Measurements from ENCODE around the gene CDH3. TPM values are rescaled to one million over a fixed set of nuclear protein-coding genes. Genes with fewer than 3 reads are reported as not detected.
A peak's percentile ranks its signal among the peaks of the same experiment; 100 is the strongest.

The CDH3 gene
- total RNA-seq, 2 experiments from 2014 or later = 0.28 to 0.51 TPM

- Mint-ChIP-seq H3K4me1 (no peaks in the 10 kb centered on the region), H3K9me3 (peaks cover 2% of the 10 kb centered on the region), H3K27ac (no peak overlapping the region), H3K4me3 (no peak overlapping the region), H3K27me3 (no peaks in the 10 kb centered on the region), H3K36me3 (peaks cover 2% of the 10 kb centered on the region)
- no peak for DNase-seq
- no peak for ATAC-seq (ENCODE audit: low read depth)
- POLR2A ChIA-PET = no interaction called here
These were observed 77.3 kb downstream of the CDH3 start for GRCh38 chr16:68722119-68723024.

- Mint-ChIP-seq H3K27me3 (no peaks in the 10 kb centered on the region), H3K27ac (no peak overlapping the region), H3K4me3 (no peak overlapping the region), H3K9me3 (no peaks in the 10 kb centered on the region), H3K36me3 (no peaks in the 10 kb centered on the region), H3K4me1 (no peaks in the 10 kb centered on the region)
- POLR2A ChIA-PET = no interaction called here
- no peak for DNase-seq
- no peak for ATAC-seq (ENCODE audit: low read depth)
These were observed 79.7 kb downstream of the CDH3 start for GRCh38 chr16:68724797-68725196.

- H3K4me1 Mint-ChIP-seq = no peaks in the 10 kb centered on the region
These were observed 83.4 kb downstream of the CDH3 start for GRCh38 chr16:68728523-68728922.

DNA sequence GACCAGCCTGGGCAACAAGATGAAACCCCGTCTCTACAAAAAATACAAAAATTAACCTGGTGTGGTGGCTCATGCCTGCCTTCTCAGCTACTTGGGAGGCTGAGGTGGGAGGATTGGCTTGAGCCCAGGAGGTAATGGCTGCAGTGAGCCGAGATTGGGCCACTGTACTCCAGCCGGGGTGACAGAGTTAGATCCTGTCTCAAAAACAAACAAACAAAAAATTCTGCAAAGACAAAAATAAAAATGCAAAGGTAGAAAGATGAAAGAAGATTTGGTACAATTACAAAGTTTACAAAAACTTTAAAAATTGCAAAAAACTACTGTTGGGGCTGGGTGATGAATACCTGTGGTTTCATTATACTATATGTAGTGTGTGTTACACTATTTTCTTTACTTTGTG lies 86.5 kb downstream of the CDH3 start:
- no peaks in the 10 kb centered on the region for H3K36me3 Mint-ChIP-seq
- POLR2A ChIA-PET = no interaction called here
- no peak overlapping the region for H3K27ac Mint-ChIP-seq
- H3K27me3 Mint-ChIP-seq = peaks cover 21% of the 10 kb centered on the region
- no peaks in the 10 kb centered on the region for H3K9me3 Mint-ChIP-seq
- H3K4me3 Mint-ChIP-seq = no peak overlapping the region
- DNase-seq = no peak
- ATAC-seq (ENCODE audit: low read depth) = no peak
- H3K4me1 Mint-ChIP-seq = peaks cover under 1% of the 10 kb centered on the region

More at GRCh38 chr16:68728523-68728922, 83.4 kb downstream of the CDH3 start:
- no peaks in the 10 kb centered on the region for H3K9me3 Mint-ChIP-seq
- no peak for ATAC-seq (ENCODE audit: low read depth)
- no peak overlapping the region for H3K27ac Mint-ChIP-seq
- no peak overlapping the region for H3K4me3 Mint-ChIP-seq
- peaks cover 4% of the 10 kb centered on the region for H3K27me3 Mint-ChIP-seq
- POLR2A ChIA-PET = no interaction called here
- no peak for DNase-seq
- H3K36me3 Mint-ChIP-seq = no peaks in the 10 kb centered on the region

GRCh38 chr16:68732042-68732680 lies 87.1 kb downstream of the CDH3 start:
- Mint-ChIP-seq H3K4me3 (no peak overlapping the region), H3K36me3 (peaks cover 2% of the 10 kb centered on the region), H3K27ac (no peak overlapping the region), H3K27me3 (peaks cover 25% of the 10 kb centered on the region), H3K4me1 (peaks cover 2% of the 10 kb centered on the region), H3K9me3 (no peaks in the 10 kb centered on the region)
- ATAC-seq (ENCODE audit: low read depth) = no peak
- DNase-seq = no peak
- POLR2A ChIA-PET = no interaction called here

DNA sequence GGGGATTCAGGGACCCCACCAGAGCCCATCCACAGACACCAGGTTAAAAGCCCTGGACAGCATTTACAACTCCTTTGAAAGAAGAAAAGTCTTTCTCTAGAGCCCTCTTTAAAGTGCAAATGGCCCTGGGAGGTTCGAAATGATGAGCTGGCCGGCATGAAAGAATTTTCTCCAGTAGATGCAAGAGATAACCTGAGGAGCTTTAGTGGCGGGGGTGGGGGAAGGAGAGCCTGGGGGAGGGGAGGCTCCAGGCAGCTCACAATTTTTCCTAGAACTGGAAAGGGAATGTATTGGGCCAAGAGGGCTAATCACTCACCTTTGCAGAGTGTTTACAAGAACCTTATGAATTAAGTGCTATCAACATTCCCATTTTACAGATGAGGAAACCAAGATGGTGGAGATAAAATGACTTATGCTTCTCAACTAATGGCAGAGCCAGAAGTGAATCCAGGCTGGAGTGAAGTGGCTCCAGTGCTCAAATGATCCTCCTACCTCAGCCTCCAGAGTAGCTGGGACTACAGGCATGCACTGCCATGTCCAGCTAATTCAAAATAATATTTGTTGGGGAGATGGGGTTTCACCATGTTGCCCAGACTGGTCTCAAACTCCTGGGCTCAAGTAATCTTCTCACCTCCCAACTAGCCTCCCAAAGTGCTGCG lies 87.8 kb downstream of the CDH3 start:
- POLR2A ChIA-PET = no interaction called here
- no peak for DNase-seq
- H3K4me3 Mint-ChIP-seq = no peak overlapping the region
- H3K4me1 Mint-ChIP-seq = peaks cover 5% of the 10 kb centered on the region
- no peaks in the 10 kb centered on the region for H3K9me3 Mint-ChIP-seq
- ATAC-seq (ENCODE audit: low read depth) = no peak
- H3K36me3 Mint-ChIP-seq = peaks cover 2% of the 10 kb centered on the region
- no peak overlapping the region for H3K27ac Mint-ChIP-seq
- H3K27me3 Mint-ChIP-seq = peaks cover 28% of the 10 kb centered on the region

- no peak for DNase-seq
- POLR2A ChIA-PET = no interaction called here
- ATAC-seq (ENCODE audit: low read depth) = no peak
- no peak overlapping the region for H3K27ac Mint-ChIP-seq
- H3K4me3 Mint-ChIP-seq = no peak overlapping the region
- H3K27me3 Mint-ChIP-seq = peaks cover 31% of the 10 kb centered on the region
- peaks cover 5% of the 10 kb centered on the region for H3K4me1 Mint-ChIP-seq
- no peaks in the 10 kb centered on the region for H3K9me3 Mint-ChIP-seq
- H3K36me3 Mint-ChIP-seq = peaks cover 2% of the 10 kb centered on the region
These were observed 88.5 kb downstream of the CDH3 start for GRCh38 chr16:68733570-68733969.

DNA sequence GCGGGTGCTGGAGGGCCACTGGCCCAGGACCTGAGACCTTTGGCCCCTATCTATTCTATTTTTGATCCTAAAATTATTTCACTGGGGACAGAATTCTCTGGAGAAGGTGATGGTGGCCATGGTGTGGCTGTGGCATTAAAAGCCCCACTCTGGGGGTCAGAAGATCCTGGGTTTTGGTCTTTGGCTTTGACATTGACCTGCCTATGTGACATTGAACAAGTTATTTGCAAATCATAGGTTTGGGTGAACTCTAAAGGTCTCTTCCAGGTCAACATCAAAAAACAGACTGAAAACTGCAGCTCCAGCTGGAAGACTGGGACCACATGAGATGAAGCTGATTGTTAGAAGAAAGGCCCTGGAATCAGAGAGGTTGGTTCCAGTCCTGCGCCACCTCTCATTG lies 89.7 kb downstream of the CDH3 start:
- H3K27me3 Mint-ChIP-seq = peaks cover 32% of the 10 kb centered on the region
- POLR2A ChIA-PET = no interaction called here
- ATAC-seq (ENCODE audit: low read depth) (no peak), DNase-seq (no peak)
- peaks cover 2% of the 10 kb centered on the region for H3K36me3 Mint-ChIP-seq
- no peaks in the 10 kb centered on the region for H3K9me3 Mint-ChIP-seq
- peaks cover 5% of the 10 kb centered on the region for H3K4me1 Mint-ChIP-seq
- no peak overlapping the region for H3K27ac Mint-ChIP-seq
- no peak overlapping the region for H3K4me3 Mint-ChIP-seq

DNA sequence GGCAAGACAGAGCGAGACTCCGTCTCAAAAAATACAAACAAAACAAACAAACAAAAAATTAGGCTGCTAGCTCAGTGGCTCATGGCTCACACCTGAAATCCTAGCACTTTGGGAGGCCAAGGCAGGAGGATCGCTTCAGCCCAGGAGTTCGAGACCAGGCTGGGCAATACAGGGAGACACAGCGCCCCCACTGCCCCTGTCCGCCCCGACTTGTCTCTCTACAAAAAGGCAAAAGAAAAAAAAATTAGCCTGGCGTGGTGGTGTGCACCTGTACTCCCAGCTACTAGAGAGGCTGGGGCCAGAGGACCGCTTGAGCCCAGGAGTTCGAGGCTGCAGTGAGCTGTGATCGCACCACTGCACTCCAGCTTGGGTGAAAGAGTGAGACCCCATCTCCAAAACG lies 91.5 kb downstream of the CDH3 start:
- peaks cover 5% of the 10 kb centered on the region for H3K4me1 Mint-ChIP-seq
- ATAC-seq (ENCODE audit: low read depth) (no peak), DNase-seq (no peak)
- POLR2A ChIA-PET = no interaction called here
- peak overlapping the region; percentile 71 for H3K4me3 Mint-ChIP-seq
- H3K27ac Mint-ChIP-seq = no peak overlapping the region
- H3K36me3 Mint-ChIP-seq = peaks cover 2% of the 10 kb centered on the region
- H3K27me3 Mint-ChIP-seq = peaks cover 32% of the 10 kb centered on the region
- H3K9me3 Mint-ChIP-seq = no peaks in the 10 kb centered on the region

DNA sequence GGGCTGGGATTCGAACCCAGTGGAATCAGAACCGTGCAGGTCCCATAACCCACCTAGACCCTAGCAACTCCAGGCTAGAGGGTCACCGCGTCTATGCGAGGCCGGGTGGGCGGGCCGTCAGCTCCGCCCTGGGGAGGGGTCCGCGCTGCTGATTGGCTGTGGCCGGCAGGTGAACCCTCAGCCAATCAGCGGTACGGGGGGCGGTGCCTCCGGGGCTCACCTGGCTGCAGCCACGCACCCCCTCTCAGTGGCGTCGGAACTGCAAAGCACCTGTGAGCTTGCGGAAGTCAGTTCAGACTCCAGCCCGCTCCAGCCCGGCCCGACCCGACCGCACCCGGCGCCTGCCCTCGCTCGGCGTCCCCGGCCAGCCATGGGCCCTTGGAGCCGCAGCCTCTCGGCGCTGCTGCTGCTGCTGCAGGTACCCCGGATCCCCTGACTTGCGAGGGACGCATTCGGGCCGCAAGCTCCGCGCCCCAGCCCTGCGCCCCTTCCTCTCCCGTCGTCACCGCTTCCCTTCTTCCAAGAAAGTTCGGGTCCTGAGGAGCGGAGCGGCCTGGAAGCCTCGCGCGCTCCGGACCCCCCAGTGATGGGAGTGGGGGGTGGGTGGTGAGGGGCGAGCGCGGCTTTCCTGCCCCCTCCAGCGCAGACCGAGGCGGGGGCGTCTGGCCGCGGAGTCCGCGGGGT lies 92.1 kb downstream of the CDH3 start, which contains the start of gene CDH1:
CDH1 (plus strand) TSS at position 247 of the 684 bp plus-strand sequence; CDS start at position 371, 124 bp downstream.
- peak; percentile 66 for ATAC-seq (ENCODE audit: low read depth)
- Mint-ChIP-seq H3K27ac (no peak within 1 kb of the TSS), H3K9me3 (no peaks in the 10 kb centered on the region), H3K27me3 (peaks cover 32% of the 10 kb centered on the region), H3K36me3 (peaks cover 2% of the 10 kb centered on the region), H3K4me1 (peaks cover 5% of the 10 kb centered on the region), H3K4me3 (peak within 1 kb of the TSS; percentile 71)
- peak; percentile 55 for DNase-seq
- POLR2A ChIA-PET = no interaction called here

DNA sequence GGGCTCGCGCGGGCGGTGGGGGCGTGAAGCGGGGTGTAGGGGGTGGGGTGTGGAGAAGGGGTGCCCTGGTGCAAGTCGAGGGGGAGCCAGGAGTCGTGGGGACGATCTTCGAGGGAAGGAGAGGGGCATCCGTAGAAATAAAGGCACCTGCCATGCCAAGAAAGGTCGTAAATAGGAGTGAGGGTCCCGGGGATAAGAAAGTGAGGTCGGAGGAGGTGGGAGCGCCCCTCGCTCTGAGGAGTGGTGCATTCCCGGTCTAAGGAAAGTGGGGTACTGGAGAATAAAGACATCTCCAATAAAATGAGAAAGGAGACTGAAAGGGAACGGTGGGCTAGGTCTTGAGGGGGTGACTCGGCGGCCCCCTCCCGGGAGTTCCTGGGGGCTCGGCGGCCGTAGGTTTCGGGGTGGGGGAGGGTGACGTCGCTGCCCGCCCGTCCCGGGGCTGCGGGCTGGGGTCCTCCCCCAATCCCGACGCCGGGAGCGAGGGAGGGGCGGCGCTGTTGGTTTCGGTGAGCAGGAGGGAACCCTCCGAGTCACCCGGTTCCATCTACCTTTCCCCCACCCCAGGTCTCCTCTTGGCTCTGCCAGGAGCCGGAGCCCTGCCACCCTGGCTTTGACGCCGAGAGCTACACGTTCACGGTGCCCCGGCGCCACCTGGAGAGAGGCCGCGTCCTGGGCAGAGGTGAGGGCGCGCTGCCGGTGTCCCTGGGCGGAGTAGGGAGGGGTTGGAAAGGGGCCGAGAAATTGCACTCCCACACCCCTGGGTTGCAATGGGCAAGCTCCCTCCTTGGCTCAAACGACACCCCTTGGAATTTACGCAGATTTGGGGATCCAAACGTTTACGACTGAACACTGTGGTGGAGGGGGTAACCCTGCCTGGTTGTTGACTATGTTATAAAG lies 92.9 kb downstream of the CDH3 start:
- ATAC-seq (ENCODE audit: low read depth) = no peak
- Mint-ChIP-seq H3K4me3 (peak overlapping the region; percentile 59), H3K27ac (no peak overlapping the region)

GRCh38 chr16:68739964-68740627 lies 95.0 kb downstream of the CDH3 start:
- no peak for DNase-seq
- no peak overlapping the region for H3K4me3 Mint-ChIP-seq
- peaks cover 2% of the 10 kb centered on the region for H3K36me3 Mint-ChIP-seq
- no peaks in the 10 kb centered on the region for H3K9me3 Mint-ChIP-seq
- peaks cover 25% of the 10 kb centered on the region for H3K27me3 Mint-ChIP-seq
- no peak for ATAC-seq (ENCODE audit: low read depth)
- H3K27ac Mint-ChIP-seq = no peak overlapping the region
- peaks cover 5% of the 10 kb centered on the region for H3K4me1 Mint-ChIP-seq
- POLR2A ChIA-PET = no interaction called here

More for the DNA sequence above, 92.9 kb downstream of the CDH3 start:
- H3K4me1 Mint-ChIP-seq = peaks cover 5% of the 10 kb centered on the region
- no peak for DNase-seq
- H3K9me3 Mint-ChIP-seq = no peaks in the 10 kb centered on the region
- POLR2A ChIA-PET = no interaction called here
- H3K36me3 Mint-ChIP-seq = peaks cover 2% of the 10 kb centered on the region
- peaks cover 30% of the 10 kb centered on the region for H3K27me3 Mint-ChIP-seq

All from activated naive CD8-positive, alpha-beta T cell treated with anti-CD3 and anti-CD28 coated beads, Interleukin-2, amount 10 ng/mL, durations not matched to agents 7 days and 5 days (primary cell).